B cell (primary cell): ENCODE data around the gene IRX5. TPM values are rescaled to one million over a fixed set of nuclear protein-coding genes. Genes with fewer than 3 reads are reported as not detected.

Experiments used
- ATAC-seq: fragments of 200-7000 bp; cut with Tn5 transposase; one replicate; pipeline ENCODE4 v1.10.0; 2021; ENCODE audit warnings: low read depth, mild to moderate bottlenecking, moderate number of reproducible peaks, moderate library complexity
- CTCF ChIA-PET: fragments of 350-600 bp; sonication (Branson Sonifier 250); formaldehyde crosslinking; loops from one replicate; lab custom pipeline; 2021; ENCODE audit warnings: antibody characterized with exemption, inconsistent platforms; lab: Charles Lee
- POLR2A ChIA-PET: fragments of 350-600 bp; sonication (Branson Sonifier 250); formaldehyde crosslinking; loops from one replicate; lab custom pipeline; 2021; ENCODE audit warnings: antibody characterized with exemption; lab: Charles Lee
- DNase-seq: peaks from one replicate; pipeline ENCODE4 v3.0.0; 2013
- H2AFZ ChIP-seq: 2 replicates; pipeline ENCODE4 v1.6.1; 2012; ENCODE audit warnings: mild to moderate bottlenecking, low read depth, low read length; ENCODE audit not compliant: insufficient read depth, poor library complexity, severe bottlenecking
- H3K27ac ChIP-seq, 2 donors: 1 replicate in 1 of 2; 2 replicates in 1 of 2; pipeline ENCODE4 v1.5.1; 2012 to 2013; ENCODE audit warnings: low read length in 2 of 2, mild to moderate bottlenecking in 2 of 2, moderate library complexity in 1 of 2
- H3K27me3 ChIP-seq, 4 experiments: fragments of 200-600 bp in 1 of 4; sonication (generic) in 1 of 4; replicated peaks in 1 of 4; 1 replicate in 2 of 4; 2 replicates in 2 of 4; pipeline versions ENCODE4 v1.6.1 to v1.7.0; 2013 to 2016; ENCODE audit warnings: low read length in 3 of 4, mild to moderate bottlenecking in 2 of 4, mixed read lengths in 1 of 4, moderate library complexity in 1 of 4; ENCODE audit not compliant: insufficient read depth in 4 of 4, control insufficient read depth in 3 of 4; ENCODE audit errors: control extremely low read depth in 1 of 4
- H3K36me3 ChIP-seq, 2 experiments: replicated peaks in 1 of 2; 1 replicate in 1 of 2; 2 replicates in 1 of 2; pipeline versions ENCODE4 v1.6.1 to v1.7.1; 2013; ENCODE audit warnings: low read length in 1 of 2; ENCODE audit not compliant: insufficient read depth in 2 of 2, control insufficient read depth in 1 of 2; ENCODE audit errors: control extremely low read depth in 1 of 2, extremely low read depth in 1 of 2
- H3K4me1 ChIP-seq, 2 donors: fragments of 200-600 bp in 1 of 2; sonication (generic) in 1 of 2; 1 replicate in 1 of 2; 2 replicates in 1 of 2; pipeline versions ENCODE4 v1.5.1 to v1.6.1; 2013 to 2017; ENCODE audit warnings: low read length in 2 of 2; ENCODE audit not compliant: control insufficient read depth in 2 of 2, insufficient read depth in 2 of 2
- H3K4me2 ChIP-seq: replicated peaks from 2 replicates; pipeline ENCODE3; 2012; ENCODE audit warnings: mild to moderate bottlenecking, low read depth, low read length; ENCODE audit not compliant: poor library complexity, severe bottlenecking
- H3K4me3 ChIP-seq, 5 experiments: fragments of 200-600 bp in 1 of 5; sonication (generic) in 1 of 5; 1 replicate in 3 of 5; 2 replicates in 2 of 5; pipeline versions ENCODE4 v1.5.1 to v1.7.0; 2011 to 2016; ENCODE audit warnings: low read length in 4 of 5, mild to moderate bottlenecking in 4 of 5, low read depth in 2 of 5, control low read depth in 1 of 5, moderate library complexity in 1 of 5; ENCODE audit not compliant: insufficient read depth in 1 of 5; ENCODE audit errors: control extremely low read depth in 1 of 5, extremely low read depth in 1 of 5
- H3K79me2 ChIP-seq: fragments of 200-600 bp; sonication (generic); one replicate; pipeline ENCODE4 v1.6.0; 2016; ENCODE audit warnings: low read length; ENCODE audit not compliant: control insufficient read depth, insufficient read depth
- H3K9ac ChIP-seq: fragments of 200-600 bp; sonication (generic); 2 replicates; pipeline ENCODE4 v1.6.1; 2017; ENCODE audit warnings: mild to moderate bottlenecking, low read length, moderate library complexity
- H3K9me3 ChIP-seq, 3 donors: one replicate each; pipeline versions ENCODE4 v1.6.1 to v1.7.1; 2013; ENCODE audit warnings: low read length in 2 of 3; ENCODE audit not compliant: control insufficient read depth in 2 of 3, insufficient read depth in 1 of 3; ENCODE audit errors: control extremely low read depth in 1 of 3
- H4K20me1 ChIP-seq: 2 replicates; pipeline ENCODE4 v1.6.0; 2012; ENCODE audit warnings: mild to moderate bottlenecking, low read length; ENCODE audit not compliant: insufficient read depth, control insufficient read depth, poor library complexity, severe bottlenecking
- H3K27ac Mint-ChIP-seq: one replicate; pipeline ENCODE4 v1.8.0; 2021; ENCODE audit warnings: mixed read lengths
- H3K27me3 Mint-ChIP-seq: one replicate; pipeline ENCODE4 v1.8.0; 2021; ENCODE audit warnings: mixed read lengths
- H3K4me1 Mint-ChIP-seq: one replicate; pipeline ENCODE4 v1.8.0; 2021; ENCODE audit warnings: mixed read lengths
- H3K4me3 Mint-ChIP-seq: one replicate; pipeline ENCODE4 v1.8.0; 2021; ENCODE audit warnings: mixed read lengths
- H3K9me3 Mint-ChIP-seq: one replicate; pipeline ENCODE4 v1.8.0; 2022; ENCODE audit warnings: mixed read lengths; ENCODE audit not compliant: insufficient read depth
- EZH2 ChIP-seq: IDR thresholded peaks from 2 replicates; pipeline ENCODE4 v1.6.1; 2012; ENCODE audit warnings: borderline replicate concordance, low read depth, mild to moderate bottlenecking, moderate library complexity, low read length; ENCODE audit not compliant: insufficient read depth, poor library complexity, severe bottlenecking
- WGBS: methylation state at CpG from one replicate; pipeline ENCODE4 v1.1.5; 2013; ENCODE audit warnings: missing lambda C conversion rate; ENCODE audit not compliant: insufficient coverage; 5-methylcytosine and 5-hydroxymethylcytosine counted together
- intact Hi-C: fragments of 100-400 bp; cut with micrococcal nuclease; formaldehyde crosslinking; loops from one replicate; pipeline ENCODE4 v1.10.0; 2022
- polyA plus RNA-seq: library from polyadenylated mRNA; depleted of rRNA; stranded (reverse); fragments of >200 nt; gene quantifications from 2 replicates; pipeline ENCODE4 v1.2.3, GENCODE V29; 2012
- total RNA-seq, 2 donors: library from RNA; stranded (reverse); fragments of 120-200 nt in 1 of 2; gene quantifications; 1 replicate in 1 of 2; 2 replicates in 1 of 2; pipeline versions ENCODE4 v1.2.3 to v1.2.4, GENCODE V29; 2013 to 2022
- TF ChIP-seq, protein P1 (sequence below): fragments of 200-600 bp; IDR thresholded peaks from one replicate; pipeline ENCODE4 v1.8.0; 2022; ENCODE audit warnings: antibody characterized with exemption, mild to moderate bottlenecking

Gene IRX5
- total and polyA plus RNA-seq, 2 donors (not counting 1 experiment from before 2014, with no cell fraction given) = not detected

DNA sequence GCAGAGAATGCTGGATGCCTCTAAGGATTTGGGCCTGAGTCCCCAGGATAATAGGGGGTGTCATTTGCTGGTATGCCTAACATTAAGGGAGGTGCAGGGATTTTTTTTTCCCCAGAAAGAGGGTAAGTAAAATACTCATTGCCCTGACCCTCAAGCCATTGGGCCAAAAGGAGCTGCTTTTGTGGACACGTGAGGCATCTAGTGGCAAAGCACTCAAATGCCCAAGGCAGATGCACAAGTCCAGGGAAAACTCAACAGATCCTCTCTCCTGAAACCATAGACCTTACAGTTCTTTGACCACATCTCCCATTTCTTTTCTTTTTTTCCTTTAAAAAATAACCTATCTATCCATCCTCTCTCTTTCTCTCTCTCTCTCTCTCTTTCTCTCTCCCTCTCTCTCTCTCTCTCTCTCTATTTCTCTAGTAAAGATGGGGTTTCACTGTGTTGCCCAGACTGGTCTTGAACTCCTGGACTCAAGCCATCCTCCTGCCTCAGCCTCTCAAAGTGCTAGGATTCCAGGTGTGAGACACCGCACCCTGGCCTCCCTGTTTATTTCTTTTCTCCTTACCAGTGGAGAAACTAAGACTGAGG is 11.8 kb downstream of the IRX5 start:
- Histone ChIP-seq H3K27ac (no peak overlapping the region), H3K9ac (no peak overlapping the region), H3K36me3 (no peaks in the 10 kb centered on the region), H3K4me3 (no peak overlapping the region), H4K20me1 (no peaks in the 10 kb centered on the region), H3K4me1 (peaks cover 15 to 21% of the 10 kb centered on the region in 2 donors), H3K27me3 (peaks cover 0 to 54% (median 39%) of the 10 kb centered on the region in 4 experiments), H2AFZ (no peak overlapping the region), H3K4me2 (no peak overlapping the region), H3K9me3 (peaks cover 0 to 32% (median 2%) of the 10 kb centered on the region in 3 donors), H3K79me2 (no peaks in the 10 kb centered on the region)
- WGBS = 73% methylated on average over 1 of the region's 2 CpGs
- POLR2A ChIA-PET = no interaction called here
- peaks cover 3% of the 10 kb centered on the region for H3K4me1 Mint-ChIP-seq
- TF ChIP-seq, protein P1, sequence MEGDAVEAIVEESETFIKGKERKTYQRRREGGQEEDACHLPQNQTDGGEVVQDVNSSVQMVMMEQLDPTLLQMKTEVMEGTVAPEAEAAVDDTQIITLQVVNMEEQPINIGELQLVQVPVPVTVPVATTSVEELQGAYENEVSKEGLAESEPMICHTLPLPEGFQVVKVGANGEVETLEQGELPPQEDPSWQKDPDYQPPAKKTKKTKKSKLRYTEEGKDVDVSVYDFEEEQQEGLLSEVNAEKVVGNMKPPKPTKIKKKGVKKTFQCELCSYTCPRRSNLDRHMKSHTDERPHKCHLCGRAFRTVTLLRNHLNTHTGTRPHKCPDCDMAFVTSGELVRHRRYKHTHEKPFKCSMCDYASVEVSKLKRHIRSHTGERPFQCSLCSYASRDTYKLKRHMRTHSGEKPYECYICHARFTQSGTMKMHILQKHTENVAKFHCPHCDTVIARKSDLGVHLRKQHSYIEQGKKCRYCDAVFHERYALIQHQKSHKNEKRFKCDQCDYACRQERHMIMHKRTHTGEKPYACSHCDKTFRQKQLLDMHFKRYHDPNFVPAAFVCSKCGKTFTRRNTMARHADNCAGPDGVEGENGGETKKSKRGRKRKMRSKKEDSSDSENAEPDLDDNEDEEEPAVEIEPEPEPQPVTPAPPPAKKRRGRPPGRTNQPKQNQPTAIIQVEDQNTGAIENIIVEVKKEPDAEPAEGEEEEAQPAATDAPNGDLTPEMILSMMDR = no peak
- no peak for TF ChIP-seq EZH2
- H3K9me3 Mint-ChIP-seq = peaks cover 2% of the 10 kb centered on the region
- CTCF ChIA-PET = no interaction called here
- no peak overlapping the region for H3K27ac Mint-ChIP-seq
- H3K4me3 Mint-ChIP-seq = no peak overlapping the region
- peaks cover 64% of the 10 kb centered on the region for H3K27me3 Mint-ChIP-seq
- DNase-seq (no peak), ATAC-seq (no peak)
- intact Hi-C loops = no loop called here

DNA sequence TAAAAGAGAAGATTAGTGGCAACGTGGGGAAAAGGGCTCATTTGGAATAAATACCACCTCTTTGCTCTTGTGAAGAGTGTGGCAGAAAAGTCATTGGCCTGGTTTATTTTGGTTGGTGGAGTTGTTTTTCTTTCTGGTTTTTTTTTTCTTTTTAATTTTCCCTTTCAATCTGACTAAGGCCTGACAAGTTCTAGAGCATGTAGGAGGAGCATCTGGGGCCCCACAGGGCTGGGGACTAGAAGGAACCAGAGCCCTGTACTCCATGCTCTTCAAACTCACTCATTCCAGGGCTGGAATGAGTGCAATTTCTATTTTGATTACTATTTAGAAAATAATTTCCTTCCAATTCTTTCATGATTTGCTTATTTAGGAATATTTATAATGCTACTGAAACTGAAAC is 13.3 kb downstream of the IRX5 start:
- H3K9me3 ChIP-seq = peaks cover 0 to 16% (median 0%) of the 10 kb centered on the region in 3 donors
- ChIA-PET POLR2A (no interaction called here), CTCF (no interaction called here)
- no peak overlapping the region for H3K4me2 ChIP-seq
- no CpG with 5 or more reads among the region's 1 CpG for WGBS
- H3K79me2 ChIP-seq = no peaks in the 10 kb centered on the region
- no peak overlapping the region for H3K9ac ChIP-seq
- intact Hi-C loops = no loop called here
- H3K4me1 Mint-ChIP-seq = no peaks in the 10 kb centered on the region
- H3K4me3 ChIP-seq = no peak overlapping the region
- peaks cover 63% of the 10 kb centered on the region for H3K27me3 Mint-ChIP-seq
- ATAC-seq (no peak), DNase-seq (no peak)
- H4K20me1 ChIP-seq = no peaks in the 10 kb centered on the region
- H3K4me1 ChIP-seq = peaks cover 0 to 6% of the 10 kb centered on the region in 2 donors
- peaks cover 0 to 40% (median 28%) of the 10 kb centered on the region in 4 experiments for H3K27me3 ChIP-seq
- TF ChIP-seq, protein P1 = no peak
- no peak for TF ChIP-seq EZH2
- H3K27ac ChIP-seq = no peak overlapping the region
- H3K27ac Mint-ChIP-seq = no peak overlapping the region
- no peaks in the 10 kb centered on the region for H3K36me3 ChIP-seq
- H2AFZ ChIP-seq = no peak overlapping the region
- H3K9me3 Mint-ChIP-seq = peaks cover 5% of the 10 kb centered on the region
- H3K4me3 Mint-ChIP-seq = no peak overlapping the region
